H9 (cell line): ENCODE results near the gene AGBL4. TPM values are rescaled to one million over a fixed set of nuclear protein-coding genes. Genes with fewer than 3 reads are reported as not detected.

Experiments
- DNase-seq: peaks from one replicate; pipeline ENCODE4 v3.0.0-alpha.2; 2017
- H2AFZ ChIP-seq: one replicate; pipeline ENCODE4 v1.6.1; 2013; ENCODE audit warnings: mild to moderate bottlenecking, low read length, control low read depth, moderate library complexity
- H2AK5ac ChIP-seq: 2 replicates; pipeline ENCODE4 v1.6.1; 2013; ENCODE audit warnings: low read length, control low read depth, mixed read lengths; ENCODE audit not compliant: insufficient read length
- H2BK120ac ChIP-seq: one replicate; pipeline ENCODE4 v1.6.1; 2013; ENCODE audit warnings: low read depth, mild to moderate bottlenecking, low read length, control low read depth, inconsistent platforms; ENCODE audit not compliant: poor library complexity, severe bottlenecking
- H2BK12ac ChIP-seq: 2 replicates; pipeline ENCODE4 v1.6.1; 2013; ENCODE audit warnings: low read length, control low read depth, mixed read lengths, low read depth; ENCODE audit not compliant: insufficient read length
- H2BK15ac ChIP-seq: 2 replicates; pipeline ENCODE4 v1.6.1; 2013; ENCODE audit warnings: low read depth, low read length, control low read depth
- H2BK20ac ChIP-seq: one replicate; pipeline ENCODE4 v1.6.1; 2013; ENCODE audit warnings: low read depth, mild to moderate bottlenecking, low read length, control low read depth, inconsistent platforms; ENCODE audit not compliant: poor library complexity, severe bottlenecking
- H2BK5ac ChIP-seq: 2 replicates; pipeline ENCODE4 v1.6.1; 2013; ENCODE audit warnings: low read length, control low read depth, mixed read lengths; ENCODE audit not compliant: insufficient read length
- H3K14ac ChIP-seq: 2 replicates; pipeline ENCODE4 v1.6.1; 2013; ENCODE audit warnings: low read length, control low read depth; ENCODE audit not compliant: insufficient read depth
- H3K18ac ChIP-seq: 2 replicates; pipeline ENCODE4 v1.6.1; 2013; ENCODE audit warnings: low read depth, mild to moderate bottlenecking, mixed read lengths, low read length, control low read depth; ENCODE audit not compliant: insufficient read length
- H3K23ac ChIP-seq: 2 replicates; pipeline ENCODE4 v1.6.1; 2013; ENCODE audit warnings: low read length, control low read depth, mixed read lengths, low read depth; ENCODE audit not compliant: insufficient read length
- H3K23me2 ChIP-seq: 2 replicates; pipeline ENCODE4 v1.6.1; 2013; ENCODE audit warnings: low read depth, mild to moderate bottlenecking, mixed read lengths, low read length, control low read depth; ENCODE audit not compliant: insufficient read length, poor library complexity, severe bottlenecking
- H3K27ac ChIP-seq: 2 replicates; pipeline ENCODE4 v1.5.1; 2013; ENCODE audit warnings: low read length, control low read depth, mixed read lengths, low read depth; ENCODE audit not compliant: insufficient read length
- H3K27me3 ChIP-seq: 2 replicates; pipeline ENCODE4 v1.6.1; 2013; ENCODE audit warnings: low read length, control low read depth, inconsistent platforms; ENCODE audit not compliant: insufficient read depth
- H3K4ac ChIP-seq: 2 replicates; pipeline ENCODE4 v1.6.1; 2013; ENCODE audit warnings: low read depth, mild to moderate bottlenecking, control low read depth, inconsistent platforms, low read length, moderate library complexity
- H3K4me1 ChIP-seq: 2 replicates; pipeline ENCODE4 v1.6.1; 2013; ENCODE audit warnings: low read length, control low read depth, inconsistent platforms; ENCODE audit not compliant: insufficient read depth
- H3K4me2 ChIP-seq: 2 replicates; pipeline ENCODE4 v1.6.1; 2013; ENCODE audit warnings: low read length, control low read depth, mixed read lengths; ENCODE audit not compliant: insufficient read length, insufficient read depth
- H3K56ac ChIP-seq: 2 replicates; pipeline ENCODE4 v1.6.1; 2013; ENCODE audit warnings: low read depth, mild to moderate bottlenecking, mixed read lengths, low read length, control low read depth; ENCODE audit not compliant: insufficient read length
- H3K79me1 ChIP-seq: 2 replicates; pipeline ENCODE4 v1.6.1; 2013; ENCODE audit warnings: low read depth, mild to moderate bottlenecking, moderate library complexity, low read length, control low read depth, inconsistent platforms; ENCODE audit not compliant: insufficient read depth, poor library complexity, severe bottlenecking
- H3K79me2 ChIP-seq: 2 replicates; pipeline ENCODE4 v1.6.1; 2013; ENCODE audit warnings: low read length, control low read depth, inconsistent platforms; ENCODE audit not compliant: insufficient read depth
- H3K9ac ChIP-seq: 2 replicates; pipeline ENCODE4 v1.6.1; 2013; ENCODE audit warnings: low read length, control low read depth, mixed read lengths; ENCODE audit not compliant: insufficient read length; ENCODE audit errors: extremely low read depth
- H3K9me3 ChIP-seq: one replicate; pipeline ENCODE4 v1.6.1; 2013; ENCODE audit warnings: low read depth, low read length, inconsistent platforms; ENCODE audit not compliant: control insufficient read depth
- H3T11ph ChIP-seq: one replicate; pipeline ENCODE4 v1.6.1; 2013; ENCODE audit warnings: mild to moderate bottlenecking, low read length, control low read depth, inconsistent platforms
- H4K20me1 ChIP-seq: one replicate; pipeline ENCODE4 v1.6.1; 2013; ENCODE audit not compliant: control insufficient read depth, insufficient read length, insufficient read depth
- H4K5ac ChIP-seq: 2 replicates; pipeline ENCODE4 v1.6.1; 2013; ENCODE audit warnings: low read depth, mild to moderate bottlenecking, mixed read lengths, low read length, control low read depth; ENCODE audit not compliant: insufficient read length
- H4K8ac ChIP-seq: replicated peaks from 2 replicates; pipeline ENCODE4 v1.6.1; 2013; ENCODE audit warnings: low read length, control low read depth, mixed read lengths, low read depth; ENCODE audit not compliant: insufficient read length
- H4K91ac ChIP-seq: 2 replicates; pipeline ENCODE4 v1.6.1; 2013; ENCODE audit warnings: low read depth, mild to moderate bottlenecking, moderate library complexity, mixed read lengths, low read length, control low read depth; ENCODE audit not compliant: insufficient read length
- H3K27ac Mint-ChIP-seq, 3 experiments: 2 replicates in 2 of 3; 3 replicates in 1 of 3; pipeline ENCODE4 v1.8.0; 2020 to 2021; ENCODE audit warnings: mixed read lengths in 3 of 3, mild to moderate bottlenecking in 1 of 3, moderate library complexity in 1 of 3
- H3K27me3 Mint-ChIP-seq: 2 replicates; pipeline ENCODE4 v1.8.0; 2021; ENCODE audit warnings: low read depth, mild to moderate bottlenecking, moderate library complexity, mixed read lengths
- H3K36me3 Mint-ChIP-seq, 3 experiments: 2 replicates in 2 of 3; 3 replicates in 1 of 3; pipeline ENCODE4 v1.8.0; 2020 to 2021; ENCODE audit warnings: low read depth in 3 of 3, mixed read lengths in 3 of 3; ENCODE audit not compliant: insufficient read depth in 1 of 3
- H3K4me1 Mint-ChIP-seq, 2 experiments: 2 replicates each; pipeline ENCODE4 v1.8.0; 2020; ENCODE audit warnings: mixed read lengths in 2 of 2
- H3K4me3 Mint-ChIP-seq, 2 experiments: 2 replicates in 1 of 2; 3 replicates in 1 of 2; pipeline ENCODE4 v1.8.0; 2020 to 2021; ENCODE audit warnings: mild to moderate bottlenecking in 2 of 2, mixed read lengths in 2 of 2, moderate library complexity in 1 of 2
- H3K9me3 Mint-ChIP-seq, 2 experiments: 2 replicates in 1 of 2; 3 replicates in 1 of 2; pipeline ENCODE4 v1.8.0; 2020; ENCODE audit warnings: mild to moderate bottlenecking in 2 of 2, mixed read lengths in 2 of 2, moderate library complexity in 1 of 2
- CTCF ChIP-seq: fragments of 200-600 bp; sonication (generic); conservative IDR thresholded peaks from 3 replicates; pipeline ENCODE4 v1.8.0; 2021; ENCODE audit warnings: antibody characterized with exemption, mild to moderate bottlenecking
- WGBS: extraction: QIAGEN DNeasy Blood & Tissue Kit; methylation state at CpG from one replicate; pipeline ENCODE4 v1.1.7; 2013; ENCODE audit warnings: missing lambda C conversion rate, low lambda C conversion rate, mixed read lengths; ENCODE audit not compliant: insufficient read length; ENCODE audit errors: extremely low coverage; 5-methylcytosine and 5-hydroxymethylcytosine counted together
- total RNA-seq: library from RNA; stranded (reverse); gene quantifications from 2 replicates; pipeline ENCODE4 v1.2.1, GENCODE V29; 2021

AGBL4 gene
- total RNA-seq, 1 experiment from 2014 or later = not detected

DNA sequence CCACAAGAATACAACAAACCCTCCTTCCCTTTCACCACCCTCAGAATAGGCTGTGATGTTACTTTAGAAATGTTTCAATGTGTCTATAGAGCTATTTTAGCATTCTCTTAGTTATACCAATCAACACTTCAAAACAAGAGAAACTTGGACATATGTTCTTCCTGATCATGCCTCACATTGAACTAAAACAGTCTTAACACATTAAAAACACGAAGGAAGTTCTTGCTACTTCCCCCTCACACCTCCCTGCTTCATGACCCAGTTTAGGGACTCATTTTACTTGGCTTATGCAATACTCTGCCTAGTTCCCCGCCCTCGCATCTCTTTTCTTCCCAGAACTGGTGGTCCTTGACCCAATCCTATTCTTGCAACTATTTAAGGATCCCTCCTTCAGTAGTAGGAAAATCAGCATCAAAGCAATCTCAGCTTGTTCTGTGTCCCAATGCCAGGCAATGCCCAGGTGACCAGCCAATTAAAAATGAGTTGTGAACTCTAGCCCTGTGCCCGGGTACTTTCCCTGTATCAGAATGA is 838.2 kb downstream of the AGBL4 start:
- H3K9ac ChIP-seq = no peak overlapping the region
- H4K91ac ChIP-seq = no peak overlapping the region
- no peak overlapping the region for H2BK20ac ChIP-seq
- no peak for TF ChIP-seq CTCF
- no peak overlapping the region for H3K27ac ChIP-seq
- H3K79me2 ChIP-seq = no peaks in the 10 kb centered on the region
- no peak overlapping the region for H3K23ac ChIP-seq
- H2BK5ac ChIP-seq = no peak overlapping the region
- no peak overlapping the region for H2BK120ac ChIP-seq
- no CpG with 5 or more reads among the region's 4 CpGs for WGBS
- H2AFZ ChIP-seq = no peak overlapping the region
- peaks cover 91 to 94% of the 10 kb centered on the region in 2 experiments for H3K9me3 Mint-ChIP-seq
- H2BK12ac ChIP-seq = no peak overlapping the region
- H3K27me3 ChIP-seq = no peaks in the 10 kb centered on the region
- H3K23me2 ChIP-seq = no peaks in the 10 kb centered on the region
- H4K20me1 ChIP-seq = no peaks in the 10 kb centered on the region
- no peaks in the 10 kb centered on the region for H3K79me1 ChIP-seq
- peaks cover 42% of the 10 kb centered on the region for H3K9me3 ChIP-seq
- H3K4me3 Mint-ChIP-seq = no peak overlapping the region
- H3K4ac ChIP-seq = no peak overlapping the region
- no peak overlapping the region for H2BK15ac ChIP-seq
- H3K36me3 Mint-ChIP-seq = peaks cover 9 to 27% (median 21%) of the 10 kb centered on the region in 3 experiments; a peak in 6 of 7 replicates
- no peak overlapping the region for H3K27ac Mint-ChIP-seq
- peaks cover 3% of the 10 kb centered on the region; the same call in 1 of the 2 replicates for H3K27me3 Mint-ChIP-seq
- H3K14ac ChIP-seq = no peak overlapping the region
- H3K18ac ChIP-seq = no peak overlapping the region
- H3K4me1 Mint-ChIP-seq = no peaks in the 10 kb centered on the region
- H3K56ac ChIP-seq = no peak overlapping the region
- H2AK5ac ChIP-seq = no peak overlapping the region
- no peak overlapping the region for H4K8ac ChIP-seq
- no peak overlapping the region for H3K4me2 ChIP-seq
- no peak overlapping the region for H3T11ph ChIP-seq
- H3K4me1 ChIP-seq = no peaks in the 10 kb centered on the region
- H4K5ac ChIP-seq = no peak overlapping the region
- no peak for DNase-seq
